Right lobe of liver (tissue), 6 donors: ENCODE results near the gene PTGDR. TPM values are rescaled to one million over a fixed set of nuclear protein-coding genes. Genes with fewer than 3 reads are reported as not detected.
A peak's percentile ranks its signal among the peaks of the same experiment; 100 is the strongest.

Experiments used
- ATAC-seq, 4 donors: fragments of 200-7000 bp; cut with Tn5 transposase; one replicate each; pipeline ENCODE4 v1.9.1; 2020; ENCODE audit warnings: mild to moderate bottlenecking in 4 of 4, moderate library complexity in 4 of 4
- DNase-seq, 3 donors: peaks; one replicate each; pipeline ENCODE4 v3.0.0-alpha.2; 2020
- H3K27ac ChIP-seq, 3 donors: fragments of 200-600 bp; one replicate each; pipeline ENCODE4 v1.8.0; 2022
- H3K27me3 ChIP-seq, 2 donors: fragments of 200-600 bp; one replicate each; pipeline ENCODE4 v1.8.0; 2022
- H3K36me3 ChIP-seq, 4 donors: fragments of 200-600 bp; sonication (generic) in 1 of 4; one replicate each; pipeline versions ENCODE4 v1.5.1 to v1.8.0; 2017 to 2022; ENCODE audit warnings: control low read depth in 1 of 4
- H3K4me1 ChIP-seq, 4 donors: fragments of 200-600 bp; sonication (generic) in 1 of 4; one replicate each; pipeline versions ENCODE4 v1.5.1 to v1.8.0; 2017 to 2022; ENCODE audit warnings: control low read depth in 1 of 4
- H3K4me3 ChIP-seq, 3 donors: fragments of 200-600 bp; one replicate each; pipeline ENCODE4 v1.8.0; 2022
- H3K9me3 ChIP-seq, 4 donors: fragments of 200-600 bp; sonication (generic) in 1 of 4; one replicate each; pipeline versions ENCODE4 v1.5.1 to v1.8.0; 2017 to 2022; ENCODE audit warnings: control low read depth in 1 of 4
- CTCF ChIP-seq, 4 donors: fragments of 200-600 bp in 3 of 4; fragments of 450-650 bp in 1 of 4; IDR thresholded peaks; one replicate each; pipeline versions ENCODE4 v1.5.1 to v1.8.0; 2016 to 2022; ENCODE audit warnings: antibody characterized with exemption in 4 of 4, mild to moderate bottlenecking in 2 of 4
- POLR2A ChIP-seq: fragments of 450-650 bp; IDR thresholded peaks from one replicate; pipeline ENCODE4 v1.6.1; 2017; ENCODE audit warnings: antibody characterized with exemption, mild to moderate bottlenecking
- WGBS: methylation state at CpG from one replicate; pipeline ENCODE4 v1.1.6; 2018; ENCODE audit warnings: low coverage, low lambda C conversion rate; ENCODE audit not compliant: insufficient coverage; ENCODE audit errors: missing lambda C conversion rate; 5-methylcytosine and 5-hydroxymethylcytosine counted together
- intact Hi-C, 2 donors: fragments of 100-400 bp; cut with DNase I; formaldehyde crosslinking; loops; one replicate each; pipeline versions ENCODE4 v1.11.2 to v1.14.1; 2022
- long read RNA-seq: library from polyadenylated mRNA; unstranded; transcript quantifications from one replicate; pipeline ENCODE4 v2.0.0, GENCODE V29; 2019
- total RNA-seq, 6 experiments: library from RNA; depleted of rRNA in 2 of 6; stranded (reverse); fragments of >200 nt in 2 of 6; fragmentation: NEBNext Ultra II Directional in 3 of 6; extraction: Animal tissue kit (Norgen Biotek cat#: 25700) in 3 of 6; gene quantifications; one replicate each; pipeline versions ENCODE4 v1.1.0 to v1.2.4, GENCODE V29; 2016 to 2023
- donor health status: DM: no; HTN: yes; CAD: no.
- donor health status: DM: no; HTN: no; CAD: no.
- donor health status: DM: no; HTN: no; CAD: no.
- donor health status: DM: no; HTN: yes; CAD: no.
- donor health status: DM: no; HTN: yes; CAD: no.

PTGDR gene
- total RNA-seq = under 1 TPM in 5 of 6 experiments, not detected in 1; 0.15 to 0.50 (median 0.20) TPM
- long read RNA-seq = 0 reads

DNA sequence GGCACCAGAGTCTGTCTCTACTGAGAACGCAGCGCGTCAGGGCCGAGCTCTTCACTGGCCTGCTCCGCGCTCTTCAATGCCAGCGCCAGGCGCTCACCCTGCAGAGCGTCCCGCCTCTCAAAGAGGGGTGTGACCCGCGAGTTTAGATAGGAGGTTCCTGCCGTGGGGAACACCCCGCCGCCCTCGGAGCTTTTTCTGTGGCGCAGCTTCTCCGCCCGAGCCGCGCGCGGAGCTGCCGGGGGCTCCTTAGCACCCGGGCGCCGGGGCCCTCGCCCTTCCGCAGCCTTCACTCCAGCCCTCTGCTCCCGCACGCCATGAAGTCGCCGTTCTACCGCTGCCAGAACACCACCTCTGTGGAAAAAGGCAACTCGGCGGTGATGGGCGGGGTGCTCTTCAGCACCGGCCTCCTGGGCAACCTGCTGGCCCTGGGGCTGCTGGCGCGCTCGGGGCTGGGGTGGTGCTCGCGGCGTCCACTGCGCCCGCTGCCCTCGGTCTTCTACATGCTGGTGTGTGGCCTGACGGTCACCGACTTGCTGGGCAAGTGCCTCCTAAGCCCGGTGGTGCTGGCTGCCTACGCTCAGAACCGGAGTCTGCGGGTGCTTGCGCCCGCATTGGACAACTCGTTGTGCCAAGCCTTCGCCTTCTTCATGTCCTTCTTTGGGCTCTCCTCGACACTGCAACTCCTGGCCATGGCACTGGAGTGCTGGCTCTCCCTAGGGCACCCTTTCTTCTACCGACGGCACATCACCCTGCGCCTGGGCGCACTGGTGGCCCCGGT lies at the start of gene PTGDR:
Gene PTGDR (plus strand): TSS at position 198 of the 778 bp plus-strand sequence. CDS start 117 bp downstream, at position 315.
- ATAC-seq (peak; percentile 48 to 68 (median 60)), DNase-seq (peak in 2 of 3 donors; percentile 35 to 65)
- H3K4me1 ChIP-seq = peaks cover 0 to 6% (median 0%) of the 10 kb centered on the region in 4 donors
- no peaks in the 10 kb centered on the region for H3K36me3 ChIP-seq
- H3K27ac ChIP-seq = no peak within 1 kb of the TSS
- WGBS = 0% methylated on average over 7 of the region's 63 CpGs
- intact Hi-C loops = no loop called here
- peak within 1 kb of the TSS; percentile 3 to 31 (median 11) for H3K4me3 ChIP-seq
- no peaks in the 10 kb centered on the region for H3K9me3 ChIP-seq
- TF ChIP-seq CTCF (IDR thresholded peaks at IDR 0.05) (no peak), POLR2A (no peak)
- peaks cover 0 to 17% of the 10 kb centered on the region in 2 donors for H3K27me3 ChIP-seq

- H3K27me3 ChIP-seq = no peaks in the 10 kb centered on the region
- no peaks in the 10 kb centered on the region for H3K9me3 ChIP-seq
- TF ChIP-seq POLR2A (no peak), CTCF (IDR thresholded peaks at IDR 0.05) (no peak)
- no peaks in the 10 kb centered on the region for H3K36me3 ChIP-seq
- ATAC-seq (no peak), DNase-seq (no peak)
- no peak overlapping the region for H3K27ac ChIP-seq
- intact Hi-C loops = no loop called here
- 53% methylated on average over 2 of the region's 4 CpGs for WGBS
- no peaks in the 10 kb centered on the region for H3K4me1 ChIP-seq
- no peak overlapping the region for H3K4me3 ChIP-seq
Measured at GRCh38 chr14:52219488-52220084, 47.9 kb upstream of the PTGDR start.

DNA sequence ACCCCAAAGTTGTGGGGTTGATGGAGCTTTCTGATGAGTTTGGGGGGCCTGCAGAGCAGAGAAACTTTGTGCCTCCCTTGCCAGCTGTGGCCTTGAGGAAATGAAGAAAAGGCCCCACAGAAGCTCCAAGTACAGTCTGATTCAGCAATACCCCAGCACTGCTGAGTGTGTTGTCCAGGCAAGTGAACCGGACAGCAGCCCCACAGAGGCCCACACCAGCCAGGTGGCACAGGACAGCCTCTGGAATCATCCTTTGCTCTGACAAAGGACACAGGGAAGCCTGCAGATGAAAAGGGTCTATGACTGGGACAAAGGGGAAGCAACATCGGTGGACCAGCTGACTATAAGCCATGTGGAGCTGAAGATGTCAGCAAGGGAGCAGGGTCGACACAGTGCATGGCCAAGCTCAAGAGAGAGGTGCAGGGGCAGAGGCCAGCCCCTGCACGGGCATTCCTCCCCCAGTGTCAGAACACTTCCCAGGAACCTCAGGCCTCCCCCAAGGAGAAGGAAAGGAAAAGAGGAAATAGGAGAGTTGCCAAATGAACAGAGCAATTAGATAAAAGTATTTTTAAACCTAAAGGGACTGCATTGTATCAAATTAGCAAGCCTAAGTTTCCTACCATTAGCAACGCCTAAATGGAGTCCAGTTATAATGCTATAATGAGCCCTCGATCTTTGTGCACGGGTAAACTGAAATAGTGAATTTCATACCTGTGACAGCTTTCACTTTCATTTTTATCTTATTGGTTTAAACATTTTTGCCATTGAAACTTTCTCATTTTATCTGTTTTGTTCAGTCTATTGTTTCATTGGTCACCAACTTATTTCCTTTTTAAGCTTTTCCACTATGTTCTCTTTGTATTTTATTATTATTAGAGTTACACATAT lies 46.3 kb upstream of the PTGDR start:
- Histone ChIP-seq H3K4me1 (no peaks in the 10 kb centered on the region), H3K27ac (no peak overlapping the region), H3K9me3 (no peaks in the 10 kb centered on the region), H3K27me3 (no peaks in the 10 kb centered on the region), H3K4me3 (peak overlapping the region in 1 of 3 donors; percentile 9), H3K36me3 (no peaks in the 10 kb centered on the region)
- TF ChIP-seq CTCF (IDR thresholded peaks at IDR 0.05) = no peak
- no peak for TF ChIP-seq POLR2A
- DNase-seq = no peak
- peak in 1 of 4 donors; percentile 31 for ATAC-seq
- intact Hi-C loops = no loop called here
- WGBS = 42% methylated on average over 6 of the region's 7 CpGs

GRCh38 chr14:52222901-52223300 lies 44.6 kb upstream of the PTGDR start:
- no peak overlapping the region for H3K27ac ChIP-seq
- intact Hi-C loops = no loop called here
- no peak for ATAC-seq
- no peak overlapping the region for H3K4me3 ChIP-seq
- TF ChIP-seq POLR2A (no peak), CTCF (IDR thresholded peaks at IDR 0.05) (no peak)
- no peaks in the 10 kb centered on the region for H3K9me3 ChIP-seq
- H3K36me3 ChIP-seq = no peaks in the 10 kb centered on the region
- WGBS = 73% methylated on average over 4 of the region's 9 CpGs
- no peaks in the 10 kb centered on the region for H3K4me1 ChIP-seq
- H3K27me3 ChIP-seq = no peaks in the 10 kb centered on the region
- DNase-seq = no peak
